ENCODE measurements around the gene COX6A2.

The COX6A2 gene

DNA sequence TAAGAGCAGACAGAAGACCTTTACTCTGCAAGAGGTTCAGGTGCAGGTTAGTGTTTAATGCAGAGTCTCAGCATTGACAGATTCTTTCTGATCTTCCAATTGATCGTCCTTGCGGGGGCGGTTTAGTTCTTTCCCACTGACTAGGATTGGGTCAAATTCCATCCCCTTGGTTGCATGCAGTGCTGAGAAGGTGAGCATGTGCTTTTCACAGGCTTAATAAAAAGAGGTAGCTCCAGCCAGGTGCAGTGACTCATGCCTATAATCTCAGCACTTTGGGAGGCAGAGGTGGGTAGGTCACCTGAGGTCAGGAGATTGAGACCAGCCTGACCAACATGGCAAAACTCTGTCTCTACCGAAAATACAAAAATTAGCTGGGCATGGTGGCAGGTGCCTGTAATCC lies 42.5 kb downstream of the COX6A2 start:
- no peak overlapping the region for H3K27ac Mint-ChIP-seq (ENCODE audit: low read depth)
- H3K9me3 Mint-ChIP-seq, result no peaks in the 10 kb centered on the region
- DNase-seq (ENCODE audit: low spot score in 2 of 2) (no peak), ATAC-seq (replicated peaks; ENCODE audit: extremely low read depth, poor library complexity, severe bottlenecking) (no peak)
- no peaks in the 10 kb centered on the region for H3K36me3 Mint-ChIP-seq (ENCODE audit: insufficient read depth)
- H3K4me1 Mint-ChIP-seq, result peaks cover 16% of the 10 kb centered on the region
- no peak overlapping the region for H3K4me3 Mint-ChIP-seq
- H3K27me3 Mint-ChIP-seq, result no peaks in the 10 kb centered on the region

DNA sequence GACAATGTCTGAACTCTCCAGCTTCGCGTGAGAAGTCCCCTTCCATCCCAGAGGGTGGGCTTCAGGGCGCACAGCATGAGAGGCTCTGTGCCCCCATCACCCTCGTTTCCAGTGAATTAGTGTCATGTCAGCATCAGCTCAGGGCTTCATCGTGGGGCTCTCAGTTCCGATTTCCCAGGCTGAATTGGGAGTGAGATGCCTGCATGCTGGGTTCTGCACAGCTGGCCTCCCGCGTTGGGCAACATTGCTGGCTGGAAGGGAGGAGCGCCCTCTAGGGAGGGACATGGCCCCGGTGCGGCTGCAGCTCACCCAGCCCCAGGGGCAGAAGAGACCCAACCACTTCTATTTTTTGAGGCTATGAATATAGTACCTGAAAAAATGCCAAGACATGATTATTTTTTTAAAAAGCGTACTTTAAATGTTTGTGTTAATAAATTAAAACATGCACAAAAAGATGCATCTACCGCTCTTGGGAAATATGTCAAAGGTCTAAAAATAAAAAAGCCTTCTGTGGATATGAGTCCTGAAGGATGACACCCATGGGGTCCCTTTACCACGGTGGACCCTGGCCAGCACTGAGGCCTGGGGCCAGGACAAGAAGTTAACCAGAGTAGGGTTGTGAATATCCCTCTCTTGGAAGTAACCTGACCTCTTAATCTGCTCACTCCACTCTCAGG lies 45.5 kb downstream of the COX6A2 start:
- ATAC-seq (replicated peaks; ENCODE audit: extremely low read depth, poor library complexity, severe bottlenecking) (peak; percentile 59), DNase-seq (ENCODE audit: low spot score in 2 of 2) (peak; percentile 57 to 60)
- H3K27ac Mint-ChIP-seq (ENCODE audit: low read depth), result no peak overlapping the region
- peaks cover 2% of the 10 kb centered on the region for H3K36me3 Mint-ChIP-seq (ENCODE audit: insufficient read depth)
- H3K4me3 Mint-ChIP-seq, result no peak overlapping the region
- H3K9me3 Mint-ChIP-seq, result no peaks in the 10 kb centered on the region
- peaks cover 20% of the 10 kb centered on the region for H3K4me1 Mint-ChIP-seq
- H3K27me3 Mint-ChIP-seq, result no peaks in the 10 kb centered on the region

GRCh38 chr16:31380201-31380600 lies 48.0 kb downstream of the COX6A2 start:
- Mint-ChIP-seq H3K36me3 (ENCODE audit: insufficient read depth) (peaks cover 3% of the 10 kb centered on the region), H3K4me3 (no peak overlapping the region), H3K27ac (ENCODE audit: low read depth) (no peak overlapping the region), H3K9me3 (peaks cover 3% of the 10 kb centered on the region), H3K27me3 (no peaks in the 10 kb centered on the region), H3K4me1 (peaks cover 24% of the 10 kb centered on the region)
- DNase-seq (ENCODE audit: low spot score in 2 of 2), result no peak
- no peak for ATAC-seq (replicated peaks; ENCODE audit: extremely low read depth, poor library complexity, severe bottlenecking)
